AG04450 (cell line): ENCODE results near the gene PERM1. TPM values are rescaled to one million over a fixed set of nuclear protein-coding genes. Genes with fewer than 3 reads are reported as not detected.
"Not testable (repeated sequence)": the region's sequence is repeated elsewhere in the genome, so short reads cannot be mapped to it uniquely, and the experiment has no call there.

Experiments used
- CTCF ChIA-PET: fragments of 300-600, 350-600 bp; formaldehyde crosslinking; extraction: SDS; loops from one replicate; lab custom pipeline; 2022; ENCODE audit warnings: antibody characterized with exemption, inconsistent platforms; lab: Charles Lee
- POLR2A ChIA-PET: fragments of 350-600 bp; formaldehyde crosslinking; extraction: SDS; loops from one replicate; lab custom pipeline; 2021; ENCODE audit warnings: antibody characterized with exemption, inconsistent platforms; lab: Yijun Ruan, JAX
- DNase-seq: peaks from one replicate; pipeline ENCODE4 v3.0.0-alpha.2; 2011; ENCODE audit warnings: low read depth, low spot score
- H3K27ac ChIP-seq: one replicate; pipeline ENCODE4 v1.5.1; 2012; ENCODE audit warnings: low read depth, low read length, control low read depth
- H3K27me3 ChIP-seq: one replicate; pipeline ENCODE4 v1.6.0; 2012; ENCODE audit warnings: low read length; ENCODE audit not compliant: control insufficient read depth, insufficient read depth
- H3K4me3 ChIP-seq: 2 replicates; pipeline ENCODE4 v1.5.1; 2011; ENCODE audit warnings: mild to moderate bottlenecking, low read depth, low read length, control low read depth
- H3K9me3 ChIP-seq: 2 replicates; pipeline ENCODE4 v1.5.1; 2012; ENCODE audit warnings: low read length; ENCODE audit not compliant: control insufficient read depth, insufficient read depth
- polyA plus RNA-seq: library from polyadenylated mRNA; depleted of rRNA; stranded (reverse); fragments of >200 nt; gene quantifications from 2 replicates; pipeline ENCODE4 v1.2.3, GENCODE V29; 2011
- TF ChIP-seq, protein P1 (sequence below): IDR thresholded peaks from 2 replicates; pipeline ENCODE4 v1.5.1; 2011; ENCODE audit warnings: low read depth, low read length, control low read depth, inconsistent platforms

The PERM1 gene
- polyA plus RNA-seq, 1 experiment, result not detected

- TF ChIP-seq, protein P1, sequence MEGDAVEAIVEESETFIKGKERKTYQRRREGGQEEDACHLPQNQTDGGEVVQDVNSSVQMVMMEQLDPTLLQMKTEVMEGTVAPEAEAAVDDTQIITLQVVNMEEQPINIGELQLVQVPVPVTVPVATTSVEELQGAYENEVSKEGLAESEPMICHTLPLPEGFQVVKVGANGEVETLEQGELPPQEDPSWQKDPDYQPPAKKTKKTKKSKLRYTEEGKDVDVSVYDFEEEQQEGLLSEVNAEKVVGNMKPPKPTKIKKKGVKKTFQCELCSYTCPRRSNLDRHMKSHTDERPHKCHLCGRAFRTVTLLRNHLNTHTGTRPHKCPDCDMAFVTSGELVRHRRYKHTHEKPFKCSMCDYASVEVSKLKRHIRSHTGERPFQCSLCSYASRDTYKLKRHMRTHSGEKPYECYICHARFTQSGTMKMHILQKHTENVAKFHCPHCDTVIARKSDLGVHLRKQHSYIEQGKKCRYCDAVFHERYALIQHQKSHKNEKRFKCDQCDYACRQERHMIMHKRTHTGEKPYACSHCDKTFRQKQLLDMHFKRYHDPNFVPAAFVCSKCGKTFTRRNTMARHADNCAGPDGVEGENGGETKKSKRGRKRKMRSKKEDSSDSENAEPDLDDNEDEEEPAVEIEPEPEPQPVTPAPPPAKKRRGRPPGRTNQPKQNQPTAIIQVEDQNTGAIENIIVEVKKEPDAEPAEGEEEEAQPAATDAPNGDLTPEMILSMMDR, result no peak
- no peak overlapping the region for H3K4me3 ChIP-seq
- no peaks in the 10 kb centered on the region; the same call in 1 of the 2 replicates for H3K9me3 ChIP-seq
- H3K27me3 ChIP-seq, result no peaks in the 10 kb centered on the region
- ChIA-PET POLR2A (no interaction called here), CTCF (interaction anchor here (2.0 kb wide), 1 partner anchor 46 kb away, joined by 12 read pairs; no protein-coding TSS in a partner anchor)
- DNase-seq, result no peak
- H3K27ac ChIP-seq, result no peak overlapping the region
Observed at GRCh38 chr1:950881-951280, 31.0 kb downstream of the PERM1 start.

DNA sequence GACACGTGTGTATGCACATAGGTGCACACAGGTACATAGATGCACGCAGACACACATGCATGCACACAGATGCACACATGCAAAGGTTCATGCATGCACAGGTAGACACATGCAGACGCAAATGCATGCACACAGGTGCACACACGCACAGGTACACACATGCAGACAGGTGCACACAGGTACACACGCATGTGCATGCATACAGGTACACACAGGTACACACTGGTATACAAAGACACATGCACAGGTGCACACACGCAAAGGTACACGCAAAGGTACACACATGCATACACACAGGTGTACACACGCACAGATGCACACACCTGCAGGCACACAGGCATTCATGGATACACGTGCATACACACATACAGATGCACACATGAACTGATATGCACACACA is 31.6 kb downstream of the PERM1 start:
- ChIA-PET CTCF (no interaction called here), POLR2A (no interaction called here)
- TF ChIP-seq, protein P1, result no peak
- Histone ChIP-seq H3K27ac (no peak overlapping the region), H3K27me3 (no peaks in the 10 kb centered on the region), H3K9me3 (no peaks in the 10 kb centered on the region; the same call in 1 of the 2 replicates), H3K4me3 (no peak overlapping the region)
- no peak for DNase-seq

- ChIA-PET CTCF (no interaction called here), POLR2A (no interaction called here)
- DNase-seq, result no peak
- Histone ChIP-seq H3K9me3 (no peaks in the 10 kb centered on the region; the same call in 1 of the 2 replicates), H3K27ac (no peak overlapping the region), H3K27me3 (no peaks in the 10 kb centered on the region), H3K4me3 (no peak overlapping the region)
- TF ChIP-seq, protein P1, result no peak
Observed at GRCh38 chr1:947958-948357, 33.9 kb downstream of the PERM1 start.

GRCh38 chr1:946811-947210 is 35.1 kb downstream of the PERM1 start:
- H3K9me3 ChIP-seq, H3K27me3 ChIP-seq, H3K4me3 ChIP-seq, H3K27ac ChIP-seq, POLR2A ChIA-PET, DNase-seq: not testable (repeated sequence)
- CTCF ChIA-PET, result interaction anchor here (1.0 kb wide), 1 partner anchor 78 kb away, joined by 3 read pairs; no protein-coding TSS in a partner anchor

DNA sequence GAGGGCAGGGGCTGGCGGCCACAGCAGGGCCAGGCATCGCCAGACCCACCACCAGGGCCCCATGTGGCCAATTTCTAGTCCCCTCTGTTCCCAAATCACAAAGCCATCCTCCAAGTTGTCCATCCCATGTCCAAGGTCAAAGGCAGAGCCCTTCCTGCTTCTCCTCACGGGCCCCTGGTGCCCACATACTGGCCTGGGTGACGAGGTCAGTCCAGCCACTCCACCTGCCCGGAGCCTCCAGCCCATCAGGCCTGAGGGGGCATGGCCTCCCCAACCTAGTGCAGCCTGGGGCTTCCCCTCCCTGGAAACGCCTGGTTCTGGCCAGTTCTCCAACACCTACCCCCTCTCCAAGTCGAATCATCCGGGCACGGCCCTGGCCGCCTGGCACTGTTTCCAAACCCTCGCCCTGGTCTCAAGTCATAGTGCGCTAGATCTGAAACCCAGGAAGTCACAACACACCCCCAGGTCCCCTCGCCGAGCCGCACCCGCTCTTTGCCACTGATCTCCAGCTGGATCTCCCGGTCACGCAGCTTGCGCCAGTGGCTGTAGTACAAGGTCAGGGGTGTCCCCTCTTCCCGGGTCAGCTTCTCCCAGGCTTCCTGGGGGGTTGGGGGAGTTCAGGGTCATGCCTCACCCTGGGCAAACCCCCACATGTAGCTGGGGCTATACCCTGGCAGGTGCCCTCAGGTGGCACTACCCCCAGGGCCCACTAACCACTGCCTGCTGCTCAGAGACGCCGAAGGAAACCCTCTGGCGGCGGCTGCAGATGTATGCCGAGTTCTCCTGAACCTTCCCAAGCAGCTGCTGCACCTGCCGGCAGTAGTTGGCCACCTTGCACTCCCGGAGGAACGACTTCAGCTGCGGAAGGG is 36.0 kb downstream of the PERM1 start:
- no peak overlapping the region for H3K4me3 ChIP-seq
- no peak for DNase-seq
- ChIA-PET POLR2A (no interaction called here), CTCF (interaction anchor here (1.0 kb wide), 1 partner anchor 77 kb away, joined by 3 read pairs; no protein-coding TSS in a partner anchor)
- no peak overlapping the region for H3K27ac ChIP-seq
- H3K9me3 ChIP-seq, result no peaks in the 10 kb centered on the region; the same call in 1 of the 2 replicates
- H3K27me3 ChIP-seq, result no peaks in the 10 kb centered on the region
- TF ChIP-seq, protein P1, result no peak
